GM19023 (cell line): ENCODE results near the gene IL22RA1.

ENCODE experiments used
- ATAC-seq: cut with Tn5 transposase; IDR thresholded peaks from one replicate; pipeline ENCODE4 v1.9.1; 2021; ENCODE audit warnings: mild to moderate bottlenecking, moderate library complexity; ENCODE audit not compliant: unreplicated experiment

IL22RA1 gene

GRCh38 chr1:24100945-24101737 is 41.8 kb downstream of the IL22RA1 start:
- no peak for ATAC-seq

DNA sequence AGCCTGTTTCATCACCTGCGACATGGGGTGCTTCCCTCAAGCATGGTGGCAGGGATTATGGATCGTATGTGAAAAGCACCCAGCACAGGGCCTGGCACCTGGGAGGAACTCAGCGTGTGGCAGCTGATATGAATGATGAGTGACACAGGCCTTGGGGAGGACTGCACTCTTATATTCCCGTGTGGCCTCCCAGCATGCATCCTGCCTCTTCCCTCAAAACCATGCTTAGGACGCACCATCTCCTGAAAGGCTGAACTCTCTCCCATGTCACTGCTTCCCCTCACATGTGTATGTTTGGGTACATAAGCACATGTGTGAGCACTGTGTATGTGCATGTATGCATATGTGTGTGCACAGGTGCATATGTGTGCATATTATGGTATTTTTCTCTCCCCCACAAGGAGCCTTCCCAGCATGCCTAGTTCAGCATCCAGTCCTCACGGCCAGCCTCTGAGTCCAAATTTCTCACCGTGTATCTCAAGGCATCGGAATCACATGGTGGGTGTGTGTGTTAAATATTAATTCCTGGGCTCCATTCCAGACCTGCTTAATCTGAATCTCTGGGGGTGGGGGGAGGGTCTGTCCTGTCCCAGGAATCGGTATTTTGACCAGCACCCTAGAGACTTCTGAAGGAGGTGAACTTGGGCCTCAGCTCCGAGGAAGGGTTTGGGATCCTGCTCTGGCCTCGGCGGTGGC is 43.8 kb downstream of the IL22RA1 start:
- ATAC-seq = no peak

DNA sequence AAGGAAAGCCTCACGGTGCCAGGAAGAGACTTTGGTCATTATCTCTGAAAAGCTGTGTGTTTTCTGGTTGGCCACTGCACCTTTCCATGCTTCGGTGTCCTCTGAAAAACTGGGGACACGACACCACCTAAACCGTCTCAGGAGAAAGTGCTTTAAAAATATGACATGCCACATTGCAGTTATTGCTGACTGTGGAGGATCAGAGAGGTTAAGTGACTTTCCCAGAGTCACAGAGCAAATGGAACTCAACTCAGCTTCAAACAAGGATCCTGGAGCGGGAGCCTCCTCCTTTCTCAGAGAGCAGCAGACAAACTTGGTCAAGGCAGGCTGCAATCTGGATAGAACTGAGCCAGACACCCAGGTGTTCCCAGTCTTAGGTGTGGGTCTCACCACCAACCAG is 44.8 kb downstream of the IL22RA1 start:
- no peak for ATAC-seq

- no peak for ATAC-seq
These were observed 45.3 kb downstream of the IL22RA1 start for GRCh38 chr1:24097663-24098062.

DNA sequence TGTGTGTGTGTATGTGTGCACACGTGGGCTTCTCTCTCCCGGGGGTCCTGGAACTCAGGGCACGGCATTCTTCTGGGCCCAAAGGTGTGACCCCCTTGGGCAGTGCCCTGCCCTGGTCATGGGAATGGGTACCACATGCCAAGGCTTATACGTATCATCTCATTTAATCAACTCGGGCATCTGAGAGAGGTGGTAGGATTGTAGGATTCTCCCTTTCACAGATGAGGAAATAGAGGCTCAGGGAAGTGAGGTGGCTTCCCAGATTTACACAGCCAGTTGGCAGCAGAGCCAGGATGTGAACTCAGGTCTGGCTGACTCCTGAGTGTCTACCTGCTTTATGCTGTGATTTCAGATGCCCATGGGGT is 46.2 kb downstream of the IL22RA1 start:
- no peak for ATAC-seq

DNA sequence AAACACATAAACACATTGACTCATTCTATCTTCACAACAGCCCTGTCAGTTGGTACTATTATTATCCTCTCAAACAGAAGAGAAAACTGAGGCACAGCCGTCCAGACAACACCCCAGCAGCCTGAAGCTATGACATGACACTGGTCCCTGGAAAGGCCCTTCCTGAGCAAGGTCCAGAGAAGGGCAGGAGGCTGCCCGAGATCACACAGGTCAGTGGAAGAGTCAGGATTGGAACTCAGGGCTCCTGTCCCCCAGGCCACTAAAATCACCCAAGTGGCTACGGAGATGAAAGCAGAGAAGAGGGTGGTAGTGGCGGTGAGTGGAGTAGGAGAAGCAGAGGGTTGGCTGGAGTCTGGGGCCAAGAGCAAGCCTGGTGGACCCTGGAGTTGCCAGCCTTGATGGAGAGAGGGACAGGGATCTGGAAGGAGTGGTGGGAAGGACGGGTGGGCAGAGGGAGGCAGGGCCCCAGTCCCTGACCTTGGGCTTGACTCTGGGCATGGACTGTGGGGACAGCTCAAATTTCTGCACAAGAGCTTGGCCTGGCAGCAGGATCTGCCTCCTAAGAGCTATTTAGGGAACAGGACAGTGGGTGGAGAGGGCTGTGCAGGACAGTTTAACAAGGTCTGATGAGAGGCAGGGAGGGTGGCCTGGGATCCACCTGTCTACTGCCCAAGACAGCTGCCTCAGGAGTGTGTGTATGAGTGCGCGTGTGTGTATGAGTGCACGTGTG is 46.8 kb downstream of the IL22RA1 start:
- no peak for ATAC-seq

GRCh38 chr1:24095140-24095859 is 47.6 kb downstream of the IL22RA1 start:
- no peak for ATAC-seq

DNA sequence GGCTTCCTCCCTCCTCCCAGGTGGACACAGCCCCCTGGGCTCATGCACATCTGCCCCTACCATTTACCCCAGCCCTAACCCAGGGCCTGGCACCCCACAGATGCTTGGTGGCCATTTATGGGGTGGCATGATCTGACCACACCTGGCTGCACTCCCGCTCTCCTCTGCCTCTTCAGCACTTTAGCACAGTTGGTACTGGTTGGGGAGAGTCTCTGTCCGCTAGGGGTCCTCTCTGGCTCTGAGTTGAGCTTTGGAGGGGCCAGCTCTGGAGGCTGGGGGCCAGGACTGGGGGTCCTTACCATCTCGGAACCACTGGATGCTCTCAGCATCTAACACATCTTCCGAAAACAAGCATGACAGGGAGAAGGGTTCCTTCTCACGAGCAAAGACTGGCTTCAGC is 48.4 kb downstream of the IL22RA1 start:
- ATAC-seq = no peak

- no peak for ATAC-seq
These were observed 49.2 kb downstream of the IL22RA1 start for GRCh38 chr1:24093732-24094131.

- no peak for ATAC-seq
These were observed 50.0 kb downstream of the IL22RA1 start for GRCh38 chr1:24092979-24093378.

- ATAC-seq = no peak
These were observed 50.9 kb downstream of the IL22RA1 start for GRCh38 chr1:24091971-24092482.

DNA sequence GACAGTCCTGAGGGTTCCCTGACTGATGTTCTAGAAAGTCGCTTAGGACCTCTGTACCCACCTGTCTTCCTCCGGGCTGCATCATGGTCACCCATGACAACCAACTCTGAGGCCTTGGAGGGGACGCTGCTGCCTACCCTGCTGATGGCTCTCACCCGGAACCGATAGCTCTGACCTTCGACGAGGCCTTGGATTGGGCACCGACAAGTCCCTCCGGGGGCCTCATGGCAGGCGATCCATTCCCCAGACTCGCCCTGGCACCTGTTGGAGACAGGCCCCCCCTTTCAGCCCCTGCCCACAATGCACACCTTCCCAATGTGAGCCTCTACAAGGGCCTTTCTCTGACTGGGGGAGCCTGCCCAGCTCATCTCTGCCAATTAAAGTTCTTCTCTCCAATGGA is 52.2 kb downstream of the IL22RA1 start:
- ATAC-seq = no peak

DNA sequence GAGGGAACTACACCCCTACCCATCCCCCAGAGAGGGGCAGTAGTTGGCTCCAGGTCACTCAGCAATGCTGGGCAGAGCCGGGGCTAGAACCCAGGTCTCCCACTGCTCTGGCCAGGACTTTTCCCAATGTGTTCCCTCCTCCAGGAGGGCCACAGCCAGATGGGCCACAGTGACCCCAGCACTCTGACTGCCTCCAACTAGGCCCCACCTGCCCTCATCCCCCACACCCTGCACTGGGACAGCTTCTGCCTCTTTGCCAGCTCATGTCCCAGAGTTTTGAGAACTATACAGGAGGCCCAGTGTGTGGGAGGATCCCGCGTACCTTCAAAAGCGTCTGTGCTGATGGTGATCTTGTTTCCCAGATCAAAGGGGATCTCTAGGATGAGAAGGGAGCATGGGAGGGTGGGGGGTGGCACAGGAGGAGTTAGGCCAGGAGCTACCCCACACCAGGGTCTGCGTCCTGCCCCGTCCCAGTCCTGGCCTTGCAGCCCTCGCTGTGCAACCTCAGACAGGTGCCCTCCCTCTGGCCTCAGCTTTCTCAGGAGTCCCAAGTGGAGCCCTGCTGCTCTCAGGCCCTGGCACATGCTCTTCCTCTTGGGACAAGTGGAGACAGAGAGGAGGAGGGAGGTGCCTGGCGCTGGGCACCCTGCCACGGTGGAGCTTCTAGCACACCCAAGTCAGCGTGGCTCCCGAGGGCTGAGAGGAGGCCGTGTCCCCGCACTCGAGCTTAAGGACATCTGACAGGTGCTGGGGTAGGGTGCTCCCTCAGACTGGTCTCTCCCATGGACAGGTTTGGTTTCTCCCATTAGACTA is 53.0 kb downstream of the IL22RA1 start:
- ATAC-seq = no peak

- ATAC-seq = no peak
These were observed 53.8 kb downstream of the IL22RA1 start for GRCh38 chr1:24089027-24089742.

- ATAC-seq = no peak
These were observed 56.5 kb downstream of the IL22RA1 start for GRCh38 chr1:24086466-24086865.

- no peak for ATAC-seq
These were observed 57.4 kb downstream of the IL22RA1 start for GRCh38 chr1:24085546-24085945.

GRCh38 chr1:24085007-24085406 is 57.9 kb downstream of the IL22RA1 start:
- no peak for ATAC-seq

DNA sequence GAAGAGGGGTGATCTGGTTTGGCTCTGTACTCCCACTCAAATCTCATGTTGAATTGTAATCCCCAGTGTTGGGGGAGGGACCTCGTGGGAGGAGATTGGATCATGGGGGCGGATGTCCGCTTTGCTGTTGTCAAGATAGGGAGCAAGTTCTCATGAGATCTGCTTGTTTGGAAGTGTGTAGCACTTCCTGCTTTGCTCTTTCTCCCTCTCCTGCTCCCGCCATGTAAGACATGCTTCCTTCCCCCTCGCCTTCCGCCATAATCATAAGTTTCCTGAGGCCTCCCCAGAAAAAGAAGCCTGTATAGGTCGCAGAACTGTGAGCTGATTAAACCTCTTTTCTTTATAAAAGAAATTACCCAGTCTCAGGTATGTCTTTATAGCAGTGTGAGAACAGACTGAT is 58.9 kb downstream of the IL22RA1 start:
- no peak for ATAC-seq

- ATAC-seq = no peak
These were observed 60.6 kb downstream of the IL22RA1 start for GRCh38 chr1:24082372-24082771.

GRCh38 chr1:24081190-24081589 is 61.8 kb downstream of the IL22RA1 start:
- no peak for ATAC-seq
